Endothelial cell (in vitro differentiated cells): ENCODE measurements around the gene NUMA1. TPM values are rescaled to one million over a fixed set of nuclear protein-coding genes. Genes with fewer than 3 reads are reported as not detected.

Source experiments
- DNase-seq: peaks from one replicate; pipeline ENCODE4 v3.0.0; 2021; ENCODE audit warnings: low spot score
- H3K27ac Mint-ChIP-seq: one replicate; pipeline ENCODE4 v1.8.0; 2021; ENCODE audit warnings: mixed read lengths, inconsistent platforms; ENCODE audit not compliant: unreplicated experiment
- H3K27me3 Mint-ChIP-seq: one replicate; pipeline ENCODE4 v1.8.0; 2021; ENCODE audit warnings: mild to moderate bottlenecking, moderate library complexity, mixed read lengths, inconsistent platforms; ENCODE audit not compliant: unreplicated experiment
- H3K36me3 Mint-ChIP-seq: one replicate; pipeline ENCODE4 v1.8.0; 2021; ENCODE audit warnings: mild to moderate bottlenecking, low read depth, mixed read lengths, inconsistent platforms; ENCODE audit not compliant: unreplicated experiment
- H3K4me1 Mint-ChIP-seq: one replicate; pipeline ENCODE4 v1.8.0; 2021; ENCODE audit warnings: mild to moderate bottlenecking, mixed read lengths, inconsistent platforms; ENCODE audit not compliant: unreplicated experiment
- H3K4me3 Mint-ChIP-seq: one replicate; pipeline ENCODE4 v1.8.0; 2021; ENCODE audit warnings: mild to moderate bottlenecking, mixed read lengths, inconsistent platforms; ENCODE audit not compliant: unreplicated experiment
- H3K9me3 Mint-ChIP-seq: one replicate; pipeline ENCODE4 v1.8.0; 2021; ENCODE audit warnings: mixed read lengths, inconsistent platforms; ENCODE audit not compliant: unreplicated experiment
- total RNA-seq: library from RNA; stranded (reverse); fragmentation: NEBNext Ultra II Directional; extraction: Animal tissue kit (Norgen Biotek cat#: 25700); gene quantifications from one replicate; pipeline ENCODE4 v1.2.1, GENCODE V29; 2021; ENCODE audit not compliant: unreplicated experiment
- TF ChIP-seq, protein P1 (sequence below): fragments of 200-600 bp; sonication (generic); IDR thresholded peaks from one replicate; pipeline ENCODE4 v1.5.0; 2021; ENCODE audit warnings: antibody characterized with exemption; ENCODE audit not compliant: unreplicated experiment

NUMA1 gene
- total RNA-seq, 1 donor from 2014 or later = 173 TPM

DNA sequence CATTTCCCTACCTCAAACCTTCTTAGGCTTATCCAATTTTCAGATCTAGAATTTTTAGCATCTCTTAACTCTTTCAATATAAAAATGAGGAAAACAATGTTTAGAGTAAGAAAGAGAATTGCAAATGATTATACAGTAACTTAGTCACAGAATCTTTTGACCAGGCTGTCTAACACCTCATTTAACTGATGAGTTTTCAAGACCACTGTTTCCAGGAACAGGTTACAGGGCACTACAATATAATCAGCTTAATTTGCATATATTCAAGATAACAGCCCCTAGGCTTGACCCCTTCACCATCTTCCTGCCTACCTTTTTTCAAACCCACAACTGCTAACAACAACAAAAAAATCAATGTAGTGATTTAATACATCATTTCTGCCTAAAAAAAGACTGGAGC, 12.7 kb downstream of the NUMA1 start:
- Mint-ChIP-seq H3K27me3 (peaks cover 5% of the 10 kb centered on the region), H3K4me1 (peaks cover 54% of the 10 kb centered on the region), H3K9me3 (no peaks in the 10 kb centered on the region), H3K27ac (peak overlapping the region; percentile 70), H3K36me3 (peaks cover 5% of the 10 kb centered on the region), H3K4me3 (peak overlapping the region; percentile 62)
- DNase-seq = no peak
- TF ChIP-seq, protein P1, sequence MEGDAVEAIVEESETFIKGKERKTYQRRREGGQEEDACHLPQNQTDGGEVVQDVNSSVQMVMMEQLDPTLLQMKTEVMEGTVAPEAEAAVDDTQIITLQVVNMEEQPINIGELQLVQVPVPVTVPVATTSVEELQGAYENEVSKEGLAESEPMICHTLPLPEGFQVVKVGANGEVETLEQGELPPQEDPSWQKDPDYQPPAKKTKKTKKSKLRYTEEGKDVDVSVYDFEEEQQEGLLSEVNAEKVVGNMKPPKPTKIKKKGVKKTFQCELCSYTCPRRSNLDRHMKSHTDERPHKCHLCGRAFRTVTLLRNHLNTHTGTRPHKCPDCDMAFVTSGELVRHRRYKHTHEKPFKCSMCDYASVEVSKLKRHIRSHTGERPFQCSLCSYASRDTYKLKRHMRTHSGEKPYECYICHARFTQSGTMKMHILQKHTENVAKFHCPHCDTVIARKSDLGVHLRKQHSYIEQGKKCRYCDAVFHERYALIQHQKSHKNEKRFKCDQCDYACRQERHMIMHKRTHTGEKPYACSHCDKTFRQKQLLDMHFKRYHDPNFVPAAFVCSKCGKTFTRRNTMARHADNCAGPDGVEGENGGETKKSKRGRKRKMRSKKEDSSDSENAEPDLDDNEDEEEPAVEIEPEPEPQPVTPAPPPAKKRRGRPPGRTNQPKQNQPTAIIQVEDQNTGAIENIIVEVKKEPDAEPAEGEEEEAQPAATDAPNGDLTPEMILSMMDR = no peak

DNA sequence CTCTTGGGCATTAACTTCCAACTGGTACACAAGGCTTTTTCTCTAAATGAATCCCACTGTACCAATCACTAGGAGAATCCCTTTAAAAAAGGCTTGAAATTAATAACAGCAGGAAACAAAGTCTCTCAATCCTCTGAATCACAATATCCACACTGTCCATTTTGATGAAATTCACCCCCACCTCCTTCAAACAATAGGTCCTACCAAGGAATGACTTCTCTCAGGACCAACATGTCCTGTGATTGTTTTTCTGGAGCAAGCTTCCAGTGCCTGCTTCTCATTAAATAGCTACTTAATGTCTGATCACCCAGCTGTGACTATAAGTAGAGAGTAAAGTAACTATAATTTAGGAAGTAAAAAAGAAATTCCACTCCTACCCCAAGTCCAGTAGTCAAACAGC, 13.1 kb downstream of the NUMA1 start:
- peaks cover 5% of the 10 kb centered on the region for H3K36me3 Mint-ChIP-seq
- peak overlapping the region; percentile 70 for H3K27ac Mint-ChIP-seq
- peaks cover 50% of the 10 kb centered on the region for H3K4me1 Mint-ChIP-seq
- TF ChIP-seq, protein P1 = no peak
- no peak overlapping the region for H3K4me3 Mint-ChIP-seq
- no peaks in the 10 kb centered on the region for H3K9me3 Mint-ChIP-seq
- H3K27me3 Mint-ChIP-seq = peaks cover 5% of the 10 kb centered on the region
- DNase-seq = no peak

DNA sequence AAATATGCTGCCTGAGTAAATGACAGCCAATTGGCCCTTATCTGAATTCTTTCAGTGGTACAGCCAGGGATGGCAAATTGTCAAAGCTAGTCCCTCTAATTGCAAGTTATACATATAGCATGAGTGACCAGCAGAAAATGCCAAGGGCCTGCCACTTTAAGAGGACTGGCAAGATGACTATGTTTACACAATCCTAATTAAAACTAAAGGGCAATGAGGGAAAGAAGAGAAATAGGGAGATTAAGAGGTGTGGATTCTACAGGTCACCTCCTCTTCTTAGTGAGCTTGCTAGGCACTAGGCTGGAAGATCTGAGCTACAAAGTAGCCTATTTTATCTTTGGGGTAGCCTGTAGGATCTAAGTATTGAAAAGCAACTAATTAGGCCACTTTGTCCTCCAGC, 13.5 kb downstream of the NUMA1 start:
- Mint-ChIP-seq H3K36me3 (peaks cover 6% of the 10 kb centered on the region), H3K9me3 (no peaks in the 10 kb centered on the region), H3K4me3 (no peak overlapping the region), H3K4me1 (peaks cover 50% of the 10 kb centered on the region), H3K27me3 (peaks cover 4% of the 10 kb centered on the region), H3K27ac (peak overlapping the region; percentile 70)
- TF ChIP-seq, protein P1 = no peak
- DNase-seq = no peak

DNA sequence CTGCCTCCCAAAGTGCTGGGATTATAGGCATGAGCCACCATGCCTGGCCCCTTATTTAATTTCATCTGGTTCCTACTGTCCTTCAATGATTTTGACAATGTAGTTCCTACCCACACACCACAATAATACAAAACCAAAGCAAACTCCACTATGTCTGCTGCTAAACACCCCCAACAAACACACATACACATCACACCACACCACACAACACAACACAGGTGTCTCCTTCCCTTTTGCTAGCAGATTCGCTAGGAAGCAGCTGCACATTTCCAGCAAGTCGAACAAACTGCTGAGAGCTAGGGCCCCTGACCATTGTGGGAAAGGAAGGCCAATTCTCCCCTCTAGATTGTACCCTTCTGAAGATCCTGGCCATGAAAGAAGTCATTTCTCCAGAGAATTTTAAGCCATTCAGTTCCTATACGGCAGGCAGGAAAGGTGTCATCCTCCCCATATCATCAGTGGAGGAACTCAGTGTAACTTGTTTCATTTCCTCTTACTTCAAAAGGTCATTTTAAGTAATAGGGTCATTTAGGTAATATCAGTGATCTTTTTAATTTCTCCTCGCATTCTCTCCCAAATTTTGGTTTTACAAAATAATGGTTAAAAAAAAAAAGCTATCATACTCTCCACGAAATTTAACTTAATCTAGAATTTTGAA, 18.5 kb downstream of the NUMA1 start:
- TF ChIP-seq, protein P1 = no peak
- no peak for DNase-seq
- Mint-ChIP-seq H3K27me3 (no peaks in the 10 kb centered on the region), H3K36me3 (peaks cover 3% of the 10 kb centered on the region), H3K4me1 (peaks cover 17% of the 10 kb centered on the region), H3K9me3 (no peaks in the 10 kb centered on the region), H3K4me3 (no peak overlapping the region), H3K27ac (no peak overlapping the region)

DNA sequence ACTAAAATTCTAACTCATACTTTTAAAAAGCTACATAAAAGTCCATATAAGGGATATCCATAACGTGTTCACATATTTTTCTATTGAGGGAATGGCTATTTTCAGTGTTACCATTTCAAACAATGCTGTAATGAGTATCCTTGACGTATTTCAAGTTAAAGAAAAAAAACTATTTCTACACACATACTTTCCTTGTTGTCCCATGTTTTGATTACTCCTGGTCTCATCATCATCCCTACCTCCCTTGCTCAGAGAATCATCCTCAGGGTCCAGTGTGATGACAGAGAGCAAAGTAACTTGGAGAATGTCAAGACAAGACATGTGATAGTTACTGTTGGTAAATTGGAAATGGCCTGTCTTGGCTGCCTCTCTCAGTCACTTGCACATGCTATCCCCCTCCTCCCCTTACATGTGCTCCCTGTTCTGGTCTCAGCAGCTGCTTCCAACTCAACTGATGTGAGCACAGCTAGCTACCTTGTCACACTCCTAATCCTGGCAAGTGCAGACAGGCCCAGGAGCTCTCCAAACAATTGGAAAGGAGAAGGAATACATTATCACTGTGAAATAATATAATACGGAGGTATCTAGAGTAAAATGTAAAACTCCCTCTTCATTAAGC, 21.8 kb downstream of the NUMA1 start:
- H3K4me1 Mint-ChIP-seq = peaks cover 9% of the 10 kb centered on the region
- no peaks in the 10 kb centered on the region for H3K27me3 Mint-ChIP-seq
- TF ChIP-seq, protein P1 = no peak
- no peak for DNase-seq
- no peak overlapping the region for H3K4me3 Mint-ChIP-seq
- H3K36me3 Mint-ChIP-seq = peaks cover 3% of the 10 kb centered on the region
- no peak overlapping the region for H3K27ac Mint-ChIP-seq
- no peaks in the 10 kb centered on the region for H3K9me3 Mint-ChIP-seq
